ENCODE measurements around the gene EYA3.

- TF ChIP-seq CTCF (IDR thresholded peaks at IDR 0.05; ENCODE audit: low read length) (no peak), EZH2 (optimal IDR thresholded peaks at IDR 0.05; ENCODE audit: low read depth, low read length) (no peak), EZH2phosphoT487 (IDR thresholded peaks at IDR 0.05; ENCODE audit: low read length) (no peak)
Measured at GRCh38 chr1:28134651-28135207, 46.3 kb upstream of the EYA3 start.

Measured in MM.1S (cell line).